Measurements from ENCODE around the gene UNC13C. TPM values are rescaled to one million over a fixed set of nuclear protein-coding genes. Genes with fewer than 3 reads are reported as not detected.

UNC13C gene
- total RNA-seq, 6 experiments from 2014 or later = not detected

GRCh38 chr15:54599386-54599785 lies 621.1 kb downstream of the UNC13C start:
- no peaks in the 10 kb centered on the region for H3K9me3 ChIP-seq
- TF ChIP-seq, protein P1, sequence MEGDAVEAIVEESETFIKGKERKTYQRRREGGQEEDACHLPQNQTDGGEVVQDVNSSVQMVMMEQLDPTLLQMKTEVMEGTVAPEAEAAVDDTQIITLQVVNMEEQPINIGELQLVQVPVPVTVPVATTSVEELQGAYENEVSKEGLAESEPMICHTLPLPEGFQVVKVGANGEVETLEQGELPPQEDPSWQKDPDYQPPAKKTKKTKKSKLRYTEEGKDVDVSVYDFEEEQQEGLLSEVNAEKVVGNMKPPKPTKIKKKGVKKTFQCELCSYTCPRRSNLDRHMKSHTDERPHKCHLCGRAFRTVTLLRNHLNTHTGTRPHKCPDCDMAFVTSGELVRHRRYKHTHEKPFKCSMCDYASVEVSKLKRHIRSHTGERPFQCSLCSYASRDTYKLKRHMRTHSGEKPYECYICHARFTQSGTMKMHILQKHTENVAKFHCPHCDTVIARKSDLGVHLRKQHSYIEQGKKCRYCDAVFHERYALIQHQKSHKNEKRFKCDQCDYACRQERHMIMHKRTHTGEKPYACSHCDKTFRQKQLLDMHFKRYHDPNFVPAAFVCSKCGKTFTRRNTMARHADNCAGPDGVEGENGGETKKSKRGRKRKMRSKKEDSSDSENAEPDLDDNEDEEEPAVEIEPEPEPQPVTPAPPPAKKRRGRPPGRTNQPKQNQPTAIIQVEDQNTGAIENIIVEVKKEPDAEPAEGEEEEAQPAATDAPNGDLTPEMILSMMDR (IDR thresholded peaks at IDR 0.05) = no peak
- TF ChIP-seq POLR2A (IDR thresholded peaks at IDR 0.05) = no peak
- intact Hi-C loops (cut with DNase I) = no loop called here
- 46% methylated on average over 3 of the region's 3 CpGs for WGBS (ENCODE audit: insufficient coverage, low coverage, low lambda C conversion rate, missing lambda C conversion rate)
- no peak overlapping the region for H3K4me3 ChIP-seq
- ATAC-seq (no peak), DNase-seq (no peak)
- no peaks in the 10 kb centered on the region for H3K36me3 ChIP-seq
- H3K27me3 ChIP-seq = no peaks in the 10 kb centered on the region
- H3K4me1 ChIP-seq = no peaks in the 10 kb centered on the region
- no peak overlapping the region for H3K27ac ChIP-seq

GRCh38 chr15:54605043-54605442 lies 626.8 kb downstream of the UNC13C start:
- no peaks in the 10 kb centered on the region for H3K36me3 ChIP-seq
- no peak for DNase-seq
- intact Hi-C loops (cut with DNase I) = no loop called here
- H3K4me1 ChIP-seq = no peaks in the 10 kb centered on the region
- H3K27me3 ChIP-seq = no peaks in the 10 kb centered on the region
- H3K9me3 ChIP-seq = no peaks in the 10 kb centered on the region
- no peak overlapping the region for H3K27ac ChIP-seq
- TF ChIP-seq, protein P1 (IDR thresholded peaks at IDR 0.05) = no peak
- no peak for TF ChIP-seq POLR2A (IDR thresholded peaks at IDR 0.05)
- WGBS (ENCODE audit: insufficient coverage, low coverage, low lambda C conversion rate, missing lambda C conversion rate) = 29% methylated on average over 1 of the region's 2 CpGs
- no peak overlapping the region for H3K4me3 ChIP-seq
- no peak for ATAC-seq

DNA sequence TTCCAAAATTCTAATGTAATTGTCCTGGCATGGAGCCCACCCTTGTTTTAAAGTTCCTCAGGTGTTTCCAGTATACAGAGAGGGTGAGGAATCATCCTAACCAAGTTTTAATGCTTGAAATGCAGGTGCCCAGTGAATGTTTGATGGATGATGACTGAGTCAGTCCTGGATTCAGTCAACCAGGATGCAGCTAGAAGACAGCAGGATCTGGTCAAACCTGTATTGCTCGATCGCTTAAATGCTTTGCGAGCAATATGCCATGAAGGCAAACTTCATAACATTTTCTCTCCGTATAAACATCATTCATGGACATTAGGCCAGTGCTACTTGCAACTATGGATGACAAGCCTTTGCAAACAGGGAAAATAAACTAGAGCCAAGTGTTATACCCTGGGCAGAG lies 627.3 kb downstream of the UNC13C start:
- Histone ChIP-seq H3K27ac (no peak overlapping the region), H3K4me1 (no peaks in the 10 kb centered on the region), H3K4me3 (no peak overlapping the region), H3K27me3 (no peaks in the 10 kb centered on the region), H3K36me3 (no peaks in the 10 kb centered on the region), H3K9me3 (no peaks in the 10 kb centered on the region)
- TF ChIP-seq POLR2A (IDR thresholded peaks at IDR 0.05) = no peak
- TF ChIP-seq, protein P1 (IDR thresholded peaks at IDR 0.05) = no peak
- ATAC-seq = no peak
- 80% methylated on average over 4 of the region's 4 CpGs for WGBS (ENCODE audit: insufficient coverage, low coverage, low lambda C conversion rate, missing lambda C conversion rate)
- intact Hi-C loops (cut with DNase I) = no loop called here
- no peak for DNase-seq

- H3K27me3 ChIP-seq = no peaks in the 10 kb centered on the region
- DNase-seq = no peak
- 33% methylated on average over 1 of the region's 1 CpG for WGBS (ENCODE audit: insufficient coverage, low coverage, low lambda C conversion rate, missing lambda C conversion rate)
- no peak overlapping the region for H3K4me3 ChIP-seq
- ATAC-seq = no peak
- TF ChIP-seq, protein P1 (IDR thresholded peaks at IDR 0.05) = no peak
- no peak for TF ChIP-seq POLR2A (IDR thresholded peaks at IDR 0.05)
- H3K27ac ChIP-seq = no peak overlapping the region
- intact Hi-C loops (cut with DNase I) = no loop called here
- no peaks in the 10 kb centered on the region for H3K4me1 ChIP-seq
- no peaks in the 10 kb centered on the region for H3K9me3 ChIP-seq
- H3K36me3 ChIP-seq = no peaks in the 10 kb centered on the region
These were observed 630.9 kb downstream of the UNC13C start for GRCh38 chr15:54608876-54609835.
